ENCODE data around the gene ITLN1.
A peak's percentile ranks its signal among the peaks of the same experiment; 100 is the strongest.
"Not testable (repeated sequence)": the region's sequence is repeated elsewhere in the genome, so short reads cannot be mapped to it uniquely, and the experiment has no call there.

ITLN1 gene

GRCh38 chr1:160885042-160885441 is at the start of gene ITLN1:
Gene ITLN1, minus strand, starts transcription at chr1:160885180. Its CDS starts 303 bp downstream, at chr1:160884877.
- no peak for DNase-seq
- in situ Hi-C loops (cut with MboI; ENCODE audit: low pct_unique_long_range_greater_than_20kb, low sequenced_read_pairs): no loop called here

- DNase-seq; in situ Hi-C loops (cut with MboI; ENCODE audit: low pct_unique_long_range_greater_than_20kb, low sequenced_read_pairs): not testable (repeated sequence)
Measured at GRCh38 chr1:160933305-160933704, 48.3 kb upstream of the ITLN1 start.

GRCh38 chr1:160925652-160926244 is 40.8 kb upstream of the ITLN1 start:
- in situ Hi-C loops (cut with MboI; ENCODE audit: low pct_unique_long_range_greater_than_20kb, low sequenced_read_pairs): no loop called here

DNA sequence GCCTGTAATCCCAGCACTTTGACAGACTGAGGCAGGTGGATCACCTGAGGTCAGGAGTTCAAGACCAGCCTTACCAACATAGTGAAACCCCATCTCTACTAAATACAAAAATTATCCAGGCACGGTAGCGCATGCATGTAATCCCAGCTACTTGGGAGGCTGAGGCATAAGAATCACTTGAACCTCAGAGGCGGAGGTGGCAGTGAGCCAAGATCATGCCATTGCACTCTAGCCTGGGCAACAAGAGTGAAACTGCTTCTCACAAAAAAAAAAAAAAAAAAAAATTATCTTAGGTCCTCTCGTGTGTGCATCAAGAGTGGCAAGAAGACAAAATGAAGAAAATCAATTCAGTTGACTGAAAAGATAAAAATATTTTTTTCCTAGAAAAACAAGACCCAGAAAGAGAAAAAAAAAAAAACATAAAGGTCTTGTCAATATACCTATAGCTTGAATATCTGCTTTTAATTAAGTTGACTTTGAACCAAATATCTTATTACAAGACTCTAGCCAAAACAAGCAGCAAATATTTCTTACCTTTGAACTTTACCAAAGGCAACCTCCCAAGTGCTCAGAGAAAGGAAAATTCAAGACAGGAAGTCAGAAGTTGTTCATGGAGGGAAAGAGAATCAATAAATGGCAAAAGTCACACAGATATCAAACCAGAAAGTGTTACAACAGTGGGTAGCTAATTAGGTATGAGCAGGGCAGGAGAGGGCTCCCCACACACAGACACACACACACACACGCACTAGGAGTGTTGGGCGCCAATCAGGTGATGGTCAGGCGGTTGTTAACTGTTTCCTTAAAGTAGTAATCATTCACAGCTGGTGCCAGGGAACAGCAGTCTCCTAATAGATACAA is 40.0 kb upstream of the ITLN1 start:
- in situ Hi-C loops (cut with MboI; ENCODE audit: low pct_unique_long_range_greater_than_20kb, low sequenced_read_pairs): no loop called here
- no peak for DNase-seq

More at GRCh38 chr1:160925652-160926244, 40.8 kb upstream of the ITLN1 start:
- DNase-seq: no peak

- DNase-seq: no peak
- in situ Hi-C loops (cut with MboI; ENCODE audit: low pct_unique_long_range_greater_than_20kb, low sequenced_read_pairs): no loop called here
Measured at GRCh38 chr1:160916666-160917065, 31.7 kb upstream of the ITLN1 start.

- in situ Hi-C loops (cut with MboI; ENCODE audit: low pct_unique_long_range_greater_than_20kb, low sequenced_read_pairs); DNase-seq: not testable (repeated sequence)
Measured at GRCh38 chr1:160913229-160913628, 28.2 kb upstream of the ITLN1 start.

GRCh38 chr1:160911925-160912324 is 26.9 kb upstream of the ITLN1 start:
- in situ Hi-C loops (cut with MboI; ENCODE audit: low pct_unique_long_range_greater_than_20kb, low sequenced_read_pairs): no loop called here
- DNase-seq: no peak

DNA sequence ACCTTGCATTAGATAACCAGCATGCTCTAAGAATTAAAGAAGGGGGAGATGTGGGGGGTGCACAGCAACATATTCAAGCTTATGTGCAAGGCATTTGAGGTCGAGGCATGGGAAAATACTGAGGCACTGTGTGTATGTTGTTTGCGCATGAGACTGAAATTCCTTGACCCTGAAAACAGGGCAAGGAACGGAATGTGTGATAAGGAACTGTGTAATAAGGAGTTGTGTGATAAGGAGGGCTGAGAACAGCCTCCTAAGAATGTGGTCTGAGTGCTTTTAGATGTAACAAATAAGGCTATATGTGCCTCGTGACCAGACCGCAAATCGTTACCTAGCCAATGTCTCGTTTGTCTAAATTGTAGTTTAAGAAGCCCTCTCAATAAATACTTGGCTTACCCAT is 26.5 kb upstream of the ITLN1 start:
- DNase-seq: no peak

GRCh38 chr1:160910170-160910750 is 25.3 kb upstream of the ITLN1 start:
- DNase-seq: no peak
- in situ Hi-C loops (cut with MboI; ENCODE audit: low pct_unique_long_range_greater_than_20kb, low sequenced_read_pairs): no loop called here

More for the DNA sequence above, 26.5 kb upstream of the ITLN1 start:
- in situ Hi-C loops (cut with MboI; ENCODE audit: low pct_unique_long_range_greater_than_20kb, low sequenced_read_pairs): no loop called here

DNA sequence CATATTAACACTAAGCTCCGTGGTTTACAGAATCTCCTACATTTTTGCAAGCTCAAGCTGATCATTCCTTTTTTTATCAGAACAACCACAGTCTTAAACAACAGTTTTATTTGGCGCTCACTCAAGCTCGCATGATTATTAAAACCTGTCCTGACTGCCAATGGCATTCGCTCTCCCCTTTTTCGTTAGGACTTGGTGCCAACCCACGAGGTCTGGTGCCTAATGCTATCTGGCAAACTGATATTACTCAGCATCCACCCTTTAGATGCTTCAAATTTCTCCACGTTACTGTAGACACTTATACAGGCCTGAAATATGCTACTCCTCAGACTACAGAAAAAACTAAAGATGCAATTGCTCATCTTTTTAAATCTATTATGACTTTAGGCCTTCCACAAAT is 23.0 kb upstream of the ITLN1 start:
- in situ Hi-C loops (cut with MboI; ENCODE audit: low pct_unique_long_range_greater_than_20kb, low sequenced_read_pairs): no loop called here

DNA sequence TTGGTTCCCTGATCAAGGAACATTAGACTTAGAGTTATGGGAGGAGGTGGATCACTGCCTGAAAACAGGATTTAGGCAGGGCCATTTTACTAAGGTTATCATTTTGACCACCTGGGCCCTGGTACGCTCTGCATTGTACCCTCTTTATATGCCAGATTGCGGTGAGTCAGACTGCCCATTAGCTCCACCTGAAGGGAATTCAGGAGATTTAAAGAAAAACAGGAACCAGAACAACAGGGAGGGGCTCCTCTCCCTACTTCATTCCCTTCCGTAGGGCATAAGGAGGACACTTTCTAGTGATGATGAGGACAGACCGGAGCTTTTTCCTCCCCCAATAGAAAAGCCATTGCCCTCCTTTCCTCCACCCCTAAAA is 20.6 kb upstream of the ITLN1 start:
- in situ Hi-C loops (cut with MboI; ENCODE audit: low pct_unique_long_range_greater_than_20kb, low sequenced_read_pairs): no loop called here

More for the DNA sequence above, 23.0 kb upstream of the ITLN1 start:
- DNase-seq: no peak

DNA sequence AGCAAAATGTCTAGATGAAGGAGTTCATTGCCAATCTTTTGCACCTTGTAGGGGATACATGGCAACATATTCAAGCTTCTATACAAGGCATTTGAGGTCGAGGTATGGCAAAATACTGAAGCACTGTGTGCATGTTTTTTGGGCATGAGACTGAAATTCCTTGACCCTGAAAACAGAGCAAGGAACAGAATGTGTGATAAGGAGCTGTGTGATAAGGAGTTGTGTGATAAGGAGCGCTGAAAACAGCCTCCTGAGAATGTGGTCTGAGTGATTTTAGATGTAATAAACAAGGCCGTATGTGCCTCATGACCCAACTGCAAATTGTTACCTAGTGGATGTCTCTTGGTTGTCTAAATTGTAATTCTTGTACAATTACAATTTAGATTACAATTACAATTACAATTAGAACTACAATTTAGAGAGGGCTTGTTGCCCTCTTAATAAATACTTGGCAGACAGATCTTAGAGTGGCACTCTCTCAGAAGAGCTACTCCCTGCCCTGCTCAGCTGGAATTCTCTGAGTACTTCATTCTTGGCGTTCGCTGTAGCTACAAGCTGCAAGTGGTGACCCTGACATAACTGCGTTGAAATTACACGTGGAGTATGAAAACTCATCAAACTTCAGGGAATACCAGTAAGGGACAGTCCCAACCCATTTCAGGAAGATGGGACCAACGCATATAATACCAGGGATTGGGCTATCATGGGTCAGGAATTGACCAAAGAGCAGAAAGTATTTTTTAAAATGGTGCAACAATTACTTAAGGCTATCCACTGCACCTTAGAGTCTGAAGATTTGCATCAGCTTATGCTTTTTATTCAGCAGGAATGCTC is 20.0 kb upstream of the ITLN1 start:
- in situ Hi-C loops (cut with MboI; ENCODE audit: low pct_unique_long_range_greater_than_20kb, low sequenced_read_pairs): no loop called here
- DNase-seq: no peak

More for the DNA sequence above, 20.6 kb upstream of the ITLN1 start:
- no peak for DNase-seq

DNA sequence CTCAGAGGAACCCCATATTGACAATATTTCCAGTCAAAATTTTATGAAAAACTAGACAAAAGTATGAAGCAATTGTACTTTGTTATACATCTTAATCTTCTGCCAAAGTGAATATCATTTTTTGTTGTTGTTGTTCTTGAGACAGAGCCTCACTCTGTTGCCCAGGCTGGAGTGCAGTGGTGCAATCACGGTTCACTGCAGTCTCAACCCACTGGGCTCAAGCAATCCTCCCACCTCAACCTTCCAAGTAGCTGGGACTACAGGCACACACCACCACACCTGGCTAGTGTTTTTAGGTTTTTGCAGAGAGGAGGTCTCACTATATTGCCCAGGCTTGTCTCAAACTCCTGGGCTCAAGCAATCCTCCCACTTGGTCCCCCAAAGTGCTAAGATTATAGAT is 17.3 kb upstream of the ITLN1 start:
- in situ Hi-C loops (cut with MboI; ENCODE audit: low pct_unique_long_range_greater_than_20kb, low sequenced_read_pairs); DNase-seq: not testable (repeated sequence)

DNA sequence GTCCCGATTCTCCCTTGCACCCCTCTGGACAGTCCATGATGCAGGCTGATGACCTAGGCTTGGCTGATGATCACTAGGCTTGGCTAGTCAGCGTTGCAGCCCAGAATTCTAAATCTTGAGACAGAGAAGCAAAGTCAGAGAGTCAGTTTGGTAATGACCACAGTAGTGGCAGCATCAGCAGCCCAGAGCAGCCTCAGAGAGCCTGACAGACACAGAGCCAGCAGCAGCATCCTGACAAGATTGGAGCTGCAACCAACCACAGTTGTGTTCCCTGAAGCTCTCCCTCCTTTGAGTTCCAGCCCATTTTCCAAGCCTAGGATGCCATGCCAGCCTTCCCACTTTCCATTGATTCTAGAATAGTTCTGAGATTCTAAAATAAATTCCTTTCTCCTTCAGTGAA is 16.8 kb upstream of the ITLN1 start:
- in situ Hi-C loops (cut with MboI; ENCODE audit: low pct_unique_long_range_greater_than_20kb, low sequenced_read_pairs): no loop called here
- no peak for DNase-seq

DNA sequence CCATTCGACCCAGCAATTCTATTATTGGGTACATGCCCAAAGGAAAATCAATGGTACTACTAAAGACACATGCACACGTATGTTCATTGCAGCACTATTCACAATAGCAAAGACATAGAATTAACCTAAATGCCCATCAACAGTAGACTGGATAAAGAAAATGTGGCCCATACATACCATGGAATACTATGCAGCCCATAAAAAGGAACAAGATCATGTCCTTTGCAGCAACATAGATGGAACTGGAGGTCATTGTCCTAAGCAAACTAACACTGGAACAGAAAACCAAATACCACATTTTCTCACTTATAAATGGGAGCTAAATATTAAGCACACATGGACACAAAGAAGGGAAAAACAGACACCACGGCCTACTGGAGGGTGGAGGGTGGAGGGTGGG is 15.7 kb upstream of the ITLN1 start:
- in situ Hi-C loops (cut with MboI; ENCODE audit: low pct_unique_long_range_greater_than_20kb, low sequenced_read_pairs); DNase-seq: not testable (repeated sequence)

GRCh38 chr1:160894368-160895135 is 9.6 kb upstream of the ITLN1 start:
- DNase-seq; in situ Hi-C loops (cut with MboI; ENCODE audit: low pct_unique_long_range_greater_than_20kb, low sequenced_read_pairs): not testable (repeated sequence)

DNA sequence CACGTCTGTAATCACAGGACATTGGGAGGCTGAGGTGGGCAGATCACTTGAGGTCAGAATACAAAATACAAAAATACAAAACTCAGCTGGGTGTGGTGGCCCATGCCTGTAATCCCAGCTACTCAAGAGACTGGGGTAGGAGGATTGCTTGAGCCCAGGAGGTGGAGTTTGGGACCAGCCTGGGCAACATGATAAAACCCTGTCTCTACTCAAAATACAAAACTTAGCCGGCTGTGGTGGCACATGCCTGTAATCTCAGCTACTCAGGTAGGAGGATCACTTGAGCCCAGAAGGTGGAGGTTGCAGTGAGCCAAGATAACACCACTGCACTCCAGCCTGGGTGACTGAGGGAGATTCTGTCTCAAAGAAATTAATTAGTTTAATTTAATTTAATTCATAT is 6.5 kb upstream of the ITLN1 start:
- no peak for DNase-seq
- in situ Hi-C loops (cut with MboI; ENCODE audit: low pct_unique_long_range_greater_than_20kb, low sequenced_read_pairs): no loop called here

- DNase-seq: no peak
- in situ Hi-C loops (cut with MboI; ENCODE audit: low pct_unique_long_range_greater_than_20kb, low sequenced_read_pairs): no loop called here
Measured at GRCh38 chr1:160888926-160889325, 3.9 kb upstream of the ITLN1 start.

- in situ Hi-C loops (cut with MboI; ENCODE audit: low pct_unique_long_range_greater_than_20kb, low sequenced_read_pairs): no loop called here
- DNase-seq: peak; percentile 22
Measured at GRCh38 chr1:160887071-160887470, 2.1 kb upstream of the ITLN1 start.
